Glutamatergic neuron (in vitro differentiated cells): ENCODE results near the gene TIMP2. TPM values are rescaled to one million over a fixed set of nuclear protein-coding genes. Genes with fewer than 3 reads are reported as not detected.

Experiments
- DNase-seq: peaks from one replicate; pipeline ENCODE4 v3.0.0; 2022
- H3K27ac Mint-ChIP-seq: one replicate; pipeline ENCODE4 v1.8.0; 2020; ENCODE audit warnings: mild to moderate bottlenecking, mixed read lengths, inconsistent platforms; ENCODE audit not compliant: unreplicated experiment
- H3K27me3 Mint-ChIP-seq: one replicate; pipeline ENCODE4 v1.8.0; 2020; ENCODE audit warnings: mild to moderate bottlenecking, moderate library complexity, mixed read lengths, inconsistent platforms; ENCODE audit not compliant: unreplicated experiment
- H3K36me3 Mint-ChIP-seq: one replicate; pipeline ENCODE4 v1.8.0; 2020; ENCODE audit warnings: mild to moderate bottlenecking, mixed read lengths, inconsistent platforms; ENCODE audit not compliant: unreplicated experiment
- H3K4me1 Mint-ChIP-seq: one replicate; pipeline ENCODE4 v1.8.0; 2020; ENCODE audit warnings: mild to moderate bottlenecking, low read depth, mixed read lengths, inconsistent platforms; ENCODE audit not compliant: unreplicated experiment
- H3K4me3 Mint-ChIP-seq: one replicate; pipeline ENCODE4 v1.8.0; 2020; ENCODE audit warnings: mild to moderate bottlenecking, mixed read lengths, inconsistent platforms; ENCODE audit not compliant: unreplicated experiment
- H3K9me3 Mint-ChIP-seq: one replicate; pipeline ENCODE4 v1.8.0; 2020; ENCODE audit warnings: mild to moderate bottlenecking, moderate library complexity, mixed read lengths, inconsistent platforms; ENCODE audit not compliant: unreplicated experiment
- total RNA-seq: library from RNA; stranded (reverse); fragmentation: NEBNext Ultra II Directional; extraction: Animal tissue kit (Norgen Biotek cat#: 25700); gene quantifications from one replicate; pipeline ENCODE4 v1.2.1, GENCODE V29; 2021; ENCODE audit not compliant: unreplicated experiment
- TF ChIP-seq, protein P1 (sequence below): fragments of 200-600 bp; sonication (generic); IDR thresholded peaks from one replicate; pipeline ENCODE4 v1.5.0; 2021; ENCODE audit not compliant: partially characterized antibody, unreplicated experiment

Gene TIMP2
- total RNA-seq, 1 donor from 2014 or later: 121 TPM

DNA sequence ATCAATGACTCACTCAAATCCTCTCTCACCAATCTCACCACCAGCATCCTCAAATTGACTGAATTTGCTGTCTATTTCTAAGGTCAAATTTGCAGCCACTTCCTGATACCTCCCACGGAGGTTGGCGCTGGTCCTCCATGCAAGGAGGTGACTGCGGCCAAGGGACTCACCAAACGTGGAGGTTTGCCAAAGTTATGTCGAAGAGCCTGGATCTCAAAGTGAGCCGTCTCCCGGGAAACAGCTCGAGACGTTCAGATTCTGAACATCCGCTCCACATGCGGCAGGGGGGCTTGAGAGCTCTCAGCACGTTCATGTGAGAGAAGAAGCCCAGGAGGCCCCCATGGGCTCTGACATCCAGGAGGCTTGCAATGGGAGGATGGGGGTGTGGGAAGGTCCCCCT lies 31.9 kb upstream of the TIMP2 start:
- H3K36me3 Mint-ChIP-seq: no peaks in the 10 kb centered on the region
- H3K27me3 Mint-ChIP-seq: peaks cover 10% of the 10 kb centered on the region
- peaks cover 30% of the 10 kb centered on the region for H3K4me1 Mint-ChIP-seq
- DNase-seq: no peak
- H3K4me3 Mint-ChIP-seq: no peak overlapping the region
- TF ChIP-seq, protein P1, sequence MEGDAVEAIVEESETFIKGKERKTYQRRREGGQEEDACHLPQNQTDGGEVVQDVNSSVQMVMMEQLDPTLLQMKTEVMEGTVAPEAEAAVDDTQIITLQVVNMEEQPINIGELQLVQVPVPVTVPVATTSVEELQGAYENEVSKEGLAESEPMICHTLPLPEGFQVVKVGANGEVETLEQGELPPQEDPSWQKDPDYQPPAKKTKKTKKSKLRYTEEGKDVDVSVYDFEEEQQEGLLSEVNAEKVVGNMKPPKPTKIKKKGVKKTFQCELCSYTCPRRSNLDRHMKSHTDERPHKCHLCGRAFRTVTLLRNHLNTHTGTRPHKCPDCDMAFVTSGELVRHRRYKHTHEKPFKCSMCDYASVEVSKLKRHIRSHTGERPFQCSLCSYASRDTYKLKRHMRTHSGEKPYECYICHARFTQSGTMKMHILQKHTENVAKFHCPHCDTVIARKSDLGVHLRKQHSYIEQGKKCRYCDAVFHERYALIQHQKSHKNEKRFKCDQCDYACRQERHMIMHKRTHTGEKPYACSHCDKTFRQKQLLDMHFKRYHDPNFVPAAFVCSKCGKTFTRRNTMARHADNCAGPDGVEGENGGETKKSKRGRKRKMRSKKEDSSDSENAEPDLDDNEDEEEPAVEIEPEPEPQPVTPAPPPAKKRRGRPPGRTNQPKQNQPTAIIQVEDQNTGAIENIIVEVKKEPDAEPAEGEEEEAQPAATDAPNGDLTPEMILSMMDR: no peak
- H3K9me3 Mint-ChIP-seq: peaks cover 10% of the 10 kb centered on the region
- no peak overlapping the region for H3K27ac Mint-ChIP-seq

DNA sequence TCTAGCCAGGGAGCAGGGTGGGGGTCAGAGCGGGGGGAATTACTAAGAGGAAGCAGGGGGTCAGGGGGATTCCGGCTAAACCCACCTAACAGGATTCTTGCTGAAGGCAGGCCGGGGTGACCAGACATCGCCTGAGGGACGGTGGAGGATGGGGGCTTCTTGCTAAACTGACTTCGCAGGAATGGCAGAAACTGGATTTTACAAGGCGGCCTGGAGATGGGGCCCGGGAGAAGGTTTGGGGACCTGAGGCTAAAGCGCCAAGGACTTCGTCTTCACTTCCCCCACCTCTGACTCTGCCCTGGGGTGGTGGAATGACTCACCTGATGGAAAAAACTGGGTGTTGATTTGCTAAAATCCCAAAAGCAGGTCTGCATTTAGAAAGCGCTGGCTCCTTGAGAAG lies 31.1 kb upstream of the TIMP2 start:
- H3K27ac Mint-ChIP-seq: no peak overlapping the region
- peaks cover 10% of the 10 kb centered on the region for H3K27me3 Mint-ChIP-seq
- TF ChIP-seq, protein P1: no peak
- H3K36me3 Mint-ChIP-seq: no peaks in the 10 kb centered on the region
- DNase-seq: no peak
- peaks cover 15% of the 10 kb centered on the region for H3K9me3 Mint-ChIP-seq
- H3K4me1 Mint-ChIP-seq: peaks cover 27% of the 10 kb centered on the region
- no peak overlapping the region for H3K4me3 Mint-ChIP-seq

DNA sequence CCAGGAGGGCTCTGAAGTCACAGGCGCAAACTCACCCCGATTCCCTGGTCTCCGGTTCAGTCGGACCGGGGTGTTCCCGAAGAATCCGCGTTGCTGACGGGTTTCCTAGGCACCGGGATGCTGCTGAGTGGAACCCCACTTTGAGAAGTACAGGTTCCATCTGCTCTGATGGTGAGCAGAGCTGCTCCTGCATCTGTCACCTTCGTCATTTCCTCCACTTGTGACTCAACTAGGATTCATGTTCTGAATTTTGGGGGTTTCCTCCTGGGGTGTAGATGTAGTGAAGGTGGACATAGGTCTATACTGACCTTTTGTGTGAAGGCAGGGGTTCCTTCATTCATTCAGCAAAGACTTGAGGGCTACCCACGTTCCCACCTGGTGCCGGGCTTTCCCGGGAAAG lies 29.5 kb upstream of the TIMP2 start:
- Mint-ChIP-seq H3K27me3 (peaks cover 10% of the 10 kb centered on the region), H3K4me1 (peaks cover 27% of the 10 kb centered on the region), H3K27ac (peak overlapping the region; percentile 69), H3K9me3 (peaks cover 18% of the 10 kb centered on the region), H3K36me3 (peaks cover 10% of the 10 kb centered on the region), H3K4me3 (peak overlapping the region; percentile 20)
- TF ChIP-seq, protein P1: no peak
- no peak for DNase-seq

DNA sequence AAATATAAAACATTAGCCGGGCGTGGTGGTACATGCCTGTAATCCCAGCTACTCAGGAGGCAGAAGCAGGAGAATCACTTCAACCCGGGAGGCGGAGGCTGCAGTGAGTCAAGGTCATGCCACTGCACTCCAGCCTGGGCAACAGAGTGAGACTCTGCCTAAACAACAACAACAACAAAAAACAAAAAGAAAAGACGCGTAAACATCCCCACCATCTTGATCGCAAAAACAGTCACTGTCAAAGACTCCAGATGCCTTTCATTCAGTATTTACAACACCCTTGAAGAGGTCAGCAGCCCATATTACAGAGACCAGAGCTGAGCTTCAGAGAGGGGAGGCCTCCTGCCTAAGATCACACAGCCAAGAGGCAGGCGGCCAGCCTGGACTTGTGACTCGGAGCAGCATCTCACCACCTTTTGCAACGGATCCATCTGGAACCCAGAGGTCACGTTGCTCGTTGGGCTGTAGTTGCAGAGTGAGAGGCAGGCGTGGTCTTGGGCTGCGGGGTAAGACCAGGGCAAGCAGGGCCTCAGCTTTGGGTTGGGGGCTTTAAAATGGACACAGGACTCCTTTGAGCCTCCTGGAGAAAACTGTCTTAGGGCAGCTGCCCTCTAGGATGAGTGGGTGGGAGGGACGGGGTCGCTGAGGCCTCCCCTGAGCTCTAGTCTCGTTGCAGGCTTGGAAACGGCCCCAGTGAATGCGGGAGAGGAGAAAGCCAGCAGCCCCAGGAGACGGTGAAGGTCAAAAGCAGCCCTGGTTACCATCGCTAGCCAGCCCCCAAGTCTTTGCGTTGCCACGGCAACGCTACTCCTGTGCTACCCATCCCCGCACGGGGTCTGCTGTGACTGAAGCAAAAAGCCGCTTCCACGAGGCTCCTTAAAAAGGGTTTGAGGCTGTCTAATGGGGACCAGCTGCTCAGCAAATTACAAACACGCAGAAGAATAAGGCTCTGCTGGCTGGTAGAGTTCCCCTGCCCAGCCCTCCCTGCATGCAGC lies 28.5 kb upstream of the TIMP2 start:
- H3K4me3 Mint-ChIP-seq: peak overlapping the region; percentile 20
- peaks cover 19% of the 10 kb centered on the region for H3K9me3 Mint-ChIP-seq
- TF ChIP-seq, protein P1: no peak
- peak overlapping the region; percentile 69 for H3K27ac Mint-ChIP-seq
- H3K4me1 Mint-ChIP-seq: peaks cover 24% of the 10 kb centered on the region
- peaks cover 10% of the 10 kb centered on the region for H3K27me3 Mint-ChIP-seq
- peaks cover 10% of the 10 kb centered on the region for H3K36me3 Mint-ChIP-seq
- peak; percentile 85 for DNase-seq

- H3K27me3 Mint-ChIP-seq: peaks cover 10% of the 10 kb centered on the region
- TF ChIP-seq, protein P1: no peak
- H3K4me1 Mint-ChIP-seq: peaks cover 24% of the 10 kb centered on the region
- peaks cover 20% of the 10 kb centered on the region for H3K9me3 Mint-ChIP-seq
- peak overlapping the region; percentile 95 for H3K27ac Mint-ChIP-seq
- DNase-seq: no peak
- H3K4me3 Mint-ChIP-seq: peak overlapping the region; percentile 36
- peaks cover 10% of the 10 kb centered on the region for H3K36me3 Mint-ChIP-seq
Observed at GRCh38 chr17:78952706-78953105, 27.5 kb upstream of the TIMP2 start.
